Measurements from ENCODE around the gene POLN.

POLN gene

DNA sequence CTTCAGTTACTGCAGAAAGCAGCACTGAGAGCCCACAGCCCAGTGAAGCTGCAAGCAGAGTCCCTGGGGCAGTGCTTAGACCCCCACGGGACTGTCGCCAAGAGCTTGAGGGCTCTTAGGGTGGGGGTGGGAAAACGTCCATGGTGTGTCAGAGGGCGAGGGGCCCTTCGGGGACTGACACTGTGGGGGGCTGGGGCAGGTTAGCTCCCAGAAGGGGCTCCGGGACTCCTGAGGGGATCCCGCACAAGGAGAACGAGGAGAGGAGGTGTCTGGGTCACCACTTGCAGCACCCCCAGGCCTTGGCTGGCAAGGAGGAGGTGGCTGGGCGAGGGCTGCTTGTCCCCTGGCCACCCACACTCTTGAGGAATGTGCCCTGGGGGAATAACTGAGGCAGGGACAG lies 162.0 kb downstream of the POLN start:
- DNase-seq, result peak; percentile 33

DNA sequence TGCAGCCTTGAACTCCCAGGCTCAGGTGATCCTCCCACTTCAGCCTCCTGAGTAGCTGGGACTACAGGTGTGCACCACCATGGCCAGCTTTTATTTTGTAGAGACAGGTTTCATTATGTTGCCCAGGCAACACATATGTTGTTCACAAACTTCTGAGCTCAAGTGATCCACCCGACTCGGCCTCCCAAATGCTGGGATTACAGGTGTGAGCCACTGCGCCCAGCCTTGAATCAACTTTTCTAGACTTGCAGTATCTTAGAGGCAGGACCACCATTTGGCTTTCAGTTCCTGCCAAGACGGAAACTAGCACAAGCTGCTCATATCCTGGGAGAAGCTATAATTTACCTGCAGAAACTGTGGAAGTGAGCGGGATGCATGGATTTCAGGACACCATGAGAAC lies 162.9 kb downstream of the POLN start:
- DNase-seq, result peak; percentile 32

DNA sequence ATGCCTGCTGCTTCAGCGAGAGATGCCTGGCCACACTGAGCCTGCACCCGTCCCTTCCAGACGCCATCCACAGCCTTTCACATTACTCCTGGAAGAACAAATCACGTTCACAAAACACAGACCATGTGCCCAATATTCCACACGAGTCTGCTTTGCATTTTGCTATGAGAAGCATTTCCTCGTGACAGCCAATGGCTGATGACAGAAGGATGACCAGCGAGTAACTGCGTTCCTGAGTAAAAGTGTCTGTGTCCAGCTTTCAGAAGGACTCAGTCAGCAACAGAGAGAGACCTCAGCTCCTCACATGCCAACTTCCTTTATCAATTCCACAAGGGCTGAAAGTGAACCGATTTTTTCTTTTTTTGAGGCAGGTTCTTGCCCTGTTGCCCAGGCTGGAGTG lies 163.3 kb downstream of the POLN start:
- peak; percentile 33 for DNase-seq

DNA sequence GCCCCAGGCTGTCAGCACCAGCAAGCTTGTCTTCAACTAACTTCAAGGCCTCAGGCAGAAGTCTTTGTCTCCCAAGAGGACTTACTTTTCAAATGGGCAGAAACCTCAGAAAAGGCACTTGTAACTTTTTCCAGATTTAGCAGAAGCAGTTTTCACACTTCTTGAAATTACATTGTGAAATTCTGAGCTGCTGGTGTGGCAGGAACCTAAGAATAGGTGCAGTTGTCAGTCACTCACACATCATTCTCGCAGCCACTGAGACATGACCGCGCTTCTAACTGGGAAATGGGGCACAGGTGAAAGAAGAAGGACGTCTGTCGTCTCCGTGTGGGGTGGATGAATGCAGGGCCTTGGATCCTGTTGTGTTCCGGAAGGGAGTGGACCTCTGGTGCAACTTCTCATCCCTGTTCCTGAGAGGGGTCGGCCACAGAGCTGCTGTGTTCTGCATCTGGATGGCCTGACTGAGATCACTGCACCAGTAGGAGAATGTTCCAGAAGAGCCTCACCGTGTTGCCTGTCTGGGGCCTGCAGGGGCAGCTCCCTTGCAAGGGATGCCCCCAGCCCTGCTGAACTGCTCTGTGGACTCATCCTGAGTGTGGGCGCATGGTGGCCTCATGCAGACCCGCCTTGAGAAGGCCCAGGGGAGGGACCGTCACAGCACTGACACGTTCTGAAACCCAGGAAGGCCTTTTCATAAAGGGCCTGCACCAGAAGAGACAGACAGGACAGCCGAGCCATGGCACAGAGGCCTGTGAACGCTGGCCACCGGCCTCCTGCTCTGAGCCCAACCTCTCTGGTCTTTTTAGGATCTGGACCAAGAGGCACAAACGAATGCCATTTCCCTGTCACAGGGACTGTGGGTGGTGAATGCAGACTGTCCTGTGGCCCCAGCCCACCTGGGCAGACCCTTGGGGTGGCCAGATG lies 164.1 kb downstream of the POLN start:
- DNase-seq, result peak; percentile 38

DNA sequence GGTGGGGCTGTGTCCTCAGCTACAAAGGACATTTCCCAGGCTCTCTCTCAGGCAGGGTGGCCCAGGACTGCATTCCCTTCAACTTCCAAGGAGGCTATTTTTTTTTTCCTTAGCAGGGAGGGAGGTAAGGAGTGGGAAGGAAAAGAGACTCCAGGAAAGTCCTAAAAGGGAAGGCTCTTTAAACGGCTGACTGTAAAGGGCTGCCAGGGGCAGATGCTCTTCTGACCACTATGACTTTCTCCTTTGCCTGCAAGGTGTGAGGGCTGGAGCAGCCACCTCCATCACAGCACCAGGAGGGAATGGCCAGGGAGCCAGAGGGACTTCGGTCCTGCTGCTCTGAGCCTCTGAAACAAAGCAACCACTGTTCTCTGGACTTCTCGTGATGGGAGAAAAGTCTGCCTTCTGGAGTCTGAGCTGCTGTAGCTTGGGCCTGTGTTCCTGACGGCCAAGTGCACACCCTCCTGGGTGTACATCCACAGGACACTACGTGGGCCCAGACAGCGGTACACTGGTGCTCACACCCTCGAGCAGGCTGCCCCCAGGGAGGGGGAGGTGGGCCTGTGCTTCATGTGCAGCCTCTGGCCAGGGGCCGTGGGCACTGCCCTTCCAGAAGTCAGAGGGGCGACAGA lies 164.9 kb downstream of the POLN start:
- peak; percentile 63 for DNase-seq

DNA sequence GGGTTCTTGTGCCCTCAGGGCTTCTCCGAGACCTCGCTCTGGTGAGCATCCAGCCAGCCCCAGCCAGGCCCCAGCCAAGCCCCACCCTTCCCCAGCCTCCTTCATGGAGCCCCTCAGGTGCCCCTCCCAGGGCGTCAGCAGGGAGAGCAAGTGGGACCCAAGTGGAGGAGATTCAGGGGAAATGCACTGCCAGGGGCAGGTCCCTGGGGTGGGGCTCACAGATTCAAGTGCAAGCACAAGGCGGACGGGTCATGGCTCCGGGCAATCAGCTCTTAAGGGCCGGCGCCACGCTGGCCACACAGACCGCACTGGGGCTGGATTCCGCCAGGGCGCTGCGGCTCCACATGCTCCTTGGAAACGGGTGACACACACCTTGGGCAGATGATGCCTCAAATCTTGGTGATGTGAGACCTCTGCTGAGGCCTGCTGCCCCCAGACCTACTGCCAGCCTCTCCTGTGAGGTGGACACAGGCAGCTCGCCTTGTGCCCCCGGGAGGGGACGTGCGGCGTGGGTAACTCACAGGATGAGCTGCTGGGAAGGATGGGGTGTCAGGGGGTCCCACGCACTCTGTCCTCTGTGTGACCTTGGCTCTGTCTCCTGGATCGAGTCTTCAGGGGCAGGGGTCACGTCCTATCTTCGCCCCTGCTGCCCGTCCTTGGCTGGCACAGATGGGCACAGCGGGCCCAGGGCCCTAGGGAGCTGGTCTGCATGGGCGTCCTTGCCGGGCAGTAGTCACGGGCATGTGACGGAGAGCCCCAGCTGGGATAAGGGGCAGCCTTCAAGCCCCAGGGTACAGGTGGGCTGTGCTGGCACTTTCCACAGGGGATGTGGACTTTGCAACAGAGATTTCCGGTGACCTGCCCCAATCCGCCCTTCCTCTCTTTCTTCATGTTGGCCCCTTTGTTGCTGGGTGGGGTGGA lies 165.7 kb downstream of the POLN start:
- DNase-seq, result peak; percentile 46

DNA sequence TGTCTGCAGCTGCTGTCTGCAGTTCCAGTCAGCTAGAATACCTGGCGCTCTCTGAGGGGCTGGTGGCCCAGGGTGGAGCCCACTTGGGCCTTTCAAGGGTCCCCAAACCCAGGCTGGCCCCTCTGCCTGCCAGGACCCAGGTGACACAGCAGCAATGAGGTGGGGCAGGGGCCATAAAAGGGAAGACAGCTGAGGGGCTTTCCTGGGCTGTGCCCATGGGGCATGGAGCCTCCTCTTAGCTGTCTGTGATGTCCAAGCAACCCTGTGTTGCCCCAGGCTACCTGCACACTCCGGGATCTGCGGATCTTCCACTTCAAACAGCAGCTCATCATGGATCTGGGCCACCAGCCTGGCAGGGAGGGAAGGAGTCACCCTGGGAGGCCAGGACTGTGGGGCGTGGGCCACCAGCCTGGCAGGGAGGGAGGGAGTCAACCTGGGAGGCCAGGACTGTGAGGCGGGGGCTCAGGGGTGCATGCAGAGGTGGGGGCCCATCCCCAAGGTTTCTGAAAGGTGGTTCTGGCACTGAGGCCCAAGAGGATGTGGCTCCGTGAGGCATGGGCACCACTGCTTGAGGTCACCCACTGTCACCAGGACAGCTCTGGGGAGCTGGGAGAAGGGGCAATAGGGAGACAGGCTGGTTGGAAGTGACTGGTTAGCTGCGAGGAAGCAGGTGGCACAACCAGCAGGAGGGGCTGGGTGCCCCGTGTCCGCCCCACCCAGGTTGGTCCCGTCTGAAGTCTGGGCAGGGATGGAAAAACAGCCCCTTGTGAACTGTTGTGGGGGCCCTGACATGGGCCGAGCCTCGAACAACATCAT lies 166.5 kb downstream of the POLN start:
- peak; percentile 45 for DNase-seq

DNA sequence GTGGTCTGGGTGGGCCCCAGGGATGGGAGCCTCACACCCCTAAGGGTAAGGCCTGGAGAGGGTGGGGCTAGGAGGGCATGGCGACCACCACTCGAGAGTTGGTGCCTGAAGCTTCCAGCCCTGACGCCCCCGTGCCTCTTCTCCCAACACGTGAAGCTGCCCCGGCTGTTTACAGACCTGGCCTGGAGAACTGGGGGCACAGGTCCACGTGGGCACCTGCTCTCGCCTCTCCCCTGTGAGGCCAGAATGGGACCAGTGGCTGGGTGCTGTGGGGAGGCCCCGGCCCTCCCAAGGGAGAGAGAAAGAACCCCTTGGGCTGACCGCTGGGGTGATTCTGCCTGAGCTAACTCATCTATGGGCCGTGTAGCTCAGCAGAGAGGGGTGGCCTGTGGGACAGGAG lies 167.3 kb downstream of the POLN start:
- no peak for DNase-seq

DNA sequence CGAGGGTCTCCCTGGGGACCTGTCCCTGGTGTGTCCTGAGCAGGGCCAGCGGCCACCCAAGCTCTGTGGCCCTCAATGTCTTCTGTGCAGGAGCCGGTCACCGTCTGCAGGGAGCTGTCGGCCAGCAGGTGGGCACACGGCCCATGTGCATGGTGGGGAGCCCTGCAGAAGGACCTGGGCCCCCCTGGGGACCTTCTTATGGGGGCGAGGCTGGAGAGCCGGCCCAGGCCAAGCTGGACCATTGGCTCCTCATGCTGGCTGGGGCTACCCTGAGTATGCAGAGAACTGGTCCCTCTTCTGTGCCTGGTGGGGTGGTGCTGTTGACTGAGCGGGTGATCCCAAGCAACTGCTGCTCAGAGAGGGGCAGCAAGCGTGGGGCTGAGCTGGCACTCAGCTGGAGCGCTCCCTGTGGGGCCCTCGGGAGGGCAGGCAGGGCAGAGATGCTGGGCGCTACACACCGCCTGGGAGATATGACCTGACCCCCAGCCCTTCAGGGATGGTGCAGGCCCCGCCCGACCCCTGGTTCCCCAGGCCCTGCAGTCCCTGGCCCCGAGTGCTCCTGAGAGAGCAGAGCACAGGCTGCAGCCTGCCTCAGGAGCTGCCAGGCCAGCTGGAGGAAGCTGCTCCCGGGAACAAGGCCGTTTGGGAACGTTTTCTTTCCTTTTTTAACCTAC lies 168.0 kb downstream of the POLN start:
- DNase-seq, result no peak

DNA sequence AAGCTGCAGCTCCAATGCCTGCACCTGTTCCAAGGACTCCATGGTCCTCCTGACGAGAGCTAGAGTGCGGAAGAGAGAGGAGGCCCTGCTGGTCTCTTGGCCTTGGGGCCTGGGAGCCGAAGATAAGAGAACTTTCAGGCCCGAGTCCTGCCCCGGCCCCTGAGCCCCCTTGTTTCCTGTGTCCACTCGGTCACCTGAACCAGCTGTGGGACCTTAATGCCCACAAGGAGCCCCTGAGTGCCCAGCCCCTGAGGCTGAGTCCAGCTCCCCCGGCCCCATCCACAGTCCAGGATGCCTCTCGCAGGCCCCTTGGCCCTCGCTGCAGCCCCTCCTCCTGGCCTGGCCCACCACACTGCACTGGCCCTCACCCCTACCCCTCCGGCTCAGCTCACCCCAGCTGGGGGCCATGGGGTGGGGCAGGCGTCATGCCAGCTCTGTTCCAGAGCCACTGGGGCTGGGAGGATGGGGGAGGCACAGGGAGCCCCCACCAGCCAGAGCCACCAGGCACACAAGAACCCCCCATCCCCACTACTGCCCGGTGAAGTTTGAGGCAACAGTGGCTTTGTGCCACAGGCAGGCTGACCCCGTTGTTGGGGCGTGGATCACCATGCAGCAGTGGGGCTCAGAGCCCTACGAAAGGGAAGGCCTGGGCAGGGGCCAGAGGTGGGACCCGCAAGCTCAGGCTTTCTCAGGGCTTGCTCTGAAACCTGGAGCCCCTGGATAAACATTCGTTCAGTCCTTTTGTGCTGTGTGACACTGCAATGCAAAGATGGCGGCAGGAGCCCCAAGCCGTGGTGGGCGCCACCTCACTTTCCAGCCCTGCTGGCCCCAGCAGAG lies 168.7 kb downstream of the POLN start:
- no peak for DNase-seq

DNA sequence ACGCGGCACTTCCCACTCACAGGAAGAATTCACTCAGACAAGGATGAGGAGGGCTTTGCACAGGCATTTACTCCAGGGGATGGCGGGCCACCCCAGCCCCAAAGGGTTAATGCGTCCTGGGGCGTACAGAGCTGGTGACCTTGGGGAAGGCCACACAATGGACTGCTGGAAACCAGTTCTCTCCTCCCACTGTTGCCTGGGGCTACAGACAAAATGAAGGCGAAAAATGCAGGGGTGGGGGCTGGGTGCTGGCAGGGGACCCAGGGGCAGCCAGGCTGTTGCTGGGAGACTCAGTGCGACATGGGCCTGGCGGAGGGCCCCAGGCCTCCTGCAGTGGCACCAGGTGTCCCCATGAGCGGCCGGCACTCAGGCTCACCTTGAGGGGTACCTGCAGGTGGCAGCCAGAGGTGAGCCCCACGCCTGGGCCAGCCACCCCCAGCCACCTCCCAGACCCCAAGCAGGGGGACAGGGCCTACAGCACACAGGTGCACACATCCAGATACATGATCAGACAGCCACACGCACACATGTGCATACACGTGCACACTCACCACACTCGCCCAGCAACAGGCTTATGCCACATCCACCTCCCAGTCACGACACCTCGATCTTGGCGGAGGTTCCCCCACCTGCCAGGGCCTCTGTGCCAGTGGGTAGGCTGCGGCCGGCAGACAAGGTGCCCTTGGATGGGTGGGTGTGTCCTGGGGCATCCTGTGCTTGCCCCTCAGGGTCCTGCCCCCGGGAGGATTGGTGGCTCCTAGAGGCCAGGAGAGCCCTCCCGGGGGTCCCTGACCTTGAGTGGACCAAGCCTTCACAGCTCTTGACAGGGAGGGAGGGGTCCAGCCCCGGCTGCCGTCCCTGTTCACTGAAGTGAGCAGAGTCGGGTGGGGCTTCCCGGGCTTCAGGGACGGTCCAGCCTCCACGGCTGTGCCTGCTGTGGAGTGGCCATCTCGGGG lies 169.7 kb downstream of the POLN start:
- DNase-seq, result no peak

DNA sequence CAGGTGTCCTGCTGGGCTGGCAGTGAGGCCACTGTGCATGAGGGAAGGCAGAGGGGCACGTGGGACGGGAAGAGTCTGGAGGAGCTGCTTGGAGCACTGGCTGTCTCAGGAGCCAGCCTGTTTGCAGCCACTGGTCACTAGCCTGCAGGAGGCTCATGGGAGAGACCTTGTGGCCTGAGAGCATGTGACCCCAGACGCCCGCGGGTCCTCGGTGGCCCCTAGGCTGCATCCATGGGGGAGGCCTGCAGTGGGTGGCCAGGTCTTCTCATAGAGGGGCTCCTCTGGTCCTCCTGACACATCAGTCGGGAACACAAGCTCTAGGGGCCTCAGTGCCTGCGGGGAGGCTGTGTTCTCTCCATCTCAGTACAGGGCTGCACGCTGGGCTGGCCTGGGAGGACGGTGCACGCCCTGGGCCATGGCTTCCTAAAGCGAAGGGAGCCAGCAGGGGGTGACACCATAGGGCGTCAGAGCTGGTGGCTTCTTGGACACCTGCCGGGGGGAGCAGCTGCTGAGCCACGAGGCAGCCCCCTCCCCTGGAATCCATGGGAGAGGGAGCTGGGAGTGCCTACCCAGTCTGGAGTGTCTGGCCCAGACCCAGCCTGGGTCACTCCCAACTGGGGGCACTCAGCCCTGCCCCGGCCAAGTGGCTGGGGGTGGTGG lies 170.5 kb downstream of the POLN start:
- no peak for DNase-seq

DNA sequence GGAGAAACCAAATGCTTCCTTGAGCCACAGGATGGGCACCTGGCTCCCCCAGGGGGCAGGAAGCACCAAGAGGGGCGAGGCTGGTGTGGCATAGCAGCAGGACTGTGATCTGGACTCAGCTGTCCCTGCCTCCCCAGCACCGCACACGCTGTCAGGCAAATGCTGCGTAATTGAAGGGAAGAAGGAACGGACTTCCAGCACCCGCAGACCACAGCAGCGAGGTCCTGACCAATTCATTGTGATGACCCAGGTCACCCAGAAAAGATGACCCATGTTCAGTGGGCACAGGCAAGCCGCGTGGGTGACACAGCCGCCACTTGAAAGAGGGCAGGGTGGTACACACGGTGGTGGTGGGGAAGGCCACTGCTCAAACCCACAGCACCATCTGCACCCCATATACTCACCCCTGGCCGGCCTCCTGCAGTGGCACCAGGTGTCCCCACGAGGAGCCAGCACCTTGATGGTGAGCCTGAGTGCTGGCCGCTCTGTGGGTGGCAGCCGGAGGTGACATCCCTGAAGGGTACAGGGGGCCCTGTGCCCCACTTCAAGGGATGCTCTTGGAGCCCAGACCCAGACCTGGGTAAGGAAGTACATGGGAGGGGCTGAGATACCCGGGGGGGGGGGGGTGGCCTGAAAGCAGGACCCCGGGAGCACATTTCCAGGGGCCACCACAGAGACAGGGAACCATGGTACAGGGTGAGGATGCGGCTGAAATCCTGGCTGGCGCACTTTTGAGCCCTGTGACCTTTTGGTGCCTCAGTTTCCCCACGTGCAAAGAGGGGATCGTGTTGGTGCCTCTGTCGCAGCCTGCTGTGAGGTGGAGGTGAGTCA lies 171.3 kb downstream of the POLN start:
- DNase-seq, result no peak

DNA sequence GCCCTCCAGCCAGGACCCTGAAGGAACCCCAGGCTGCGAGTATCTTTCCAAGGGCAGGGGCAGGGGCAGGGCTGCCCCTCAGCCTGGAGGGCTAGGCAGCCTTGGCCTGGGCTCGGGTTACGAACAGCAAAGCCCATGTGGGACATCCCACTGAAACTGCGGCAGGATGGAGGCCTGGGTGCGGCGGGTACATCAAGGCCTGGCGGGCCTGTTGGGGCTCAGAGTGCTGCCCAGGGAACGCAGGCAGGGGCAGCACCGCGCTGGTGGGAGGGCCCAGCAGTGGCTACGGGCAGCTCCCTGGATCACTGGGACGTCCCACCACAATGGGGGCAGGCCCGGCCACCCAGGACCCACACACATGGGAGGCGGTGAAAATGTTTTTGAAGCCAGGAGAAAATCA lies 171.9 kb downstream of the POLN start:
- DNase-seq, result no peak

DNA sequence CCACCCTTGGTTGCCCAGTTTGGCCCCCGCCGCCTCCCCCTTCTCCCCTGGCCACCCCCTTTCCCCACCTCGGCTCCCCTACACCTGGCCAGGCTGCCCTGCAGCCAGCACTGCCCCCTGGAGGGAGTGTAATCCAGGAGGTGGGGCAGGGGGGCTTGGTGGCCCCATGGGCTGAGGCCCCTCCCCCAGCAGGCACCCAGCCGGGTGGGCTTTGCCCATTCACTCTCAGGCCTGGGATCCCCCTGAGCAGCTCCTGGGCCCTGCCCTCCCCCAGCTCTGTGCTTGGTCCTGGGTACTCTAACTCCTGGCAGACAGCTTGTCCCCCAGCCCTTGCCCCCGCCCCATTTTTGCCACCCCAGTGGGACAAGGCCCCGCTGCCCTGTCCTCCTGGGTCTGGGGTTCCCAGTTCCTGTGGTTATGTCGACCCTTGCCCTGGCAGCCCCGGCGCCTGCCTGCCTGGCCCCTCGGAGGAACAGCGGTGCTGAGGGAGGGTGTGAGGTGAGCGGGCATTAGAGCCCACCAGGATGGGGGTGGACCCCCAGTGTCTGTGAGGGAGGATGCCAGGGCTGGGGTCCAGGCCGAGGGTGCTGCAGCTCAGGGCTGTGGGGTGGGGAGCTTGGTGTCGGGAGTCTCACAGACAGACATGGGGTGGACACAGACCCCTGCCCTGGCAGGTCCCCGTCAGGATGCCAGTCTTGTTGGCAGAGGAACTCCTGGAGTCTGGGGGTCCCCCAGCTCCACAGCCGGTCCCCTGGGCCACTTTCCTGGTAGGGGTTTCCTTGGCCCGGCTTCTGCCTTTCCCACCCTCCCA lies 172.6 kb downstream of the POLN start:
- DNase-seq, result no peak

DNA sequence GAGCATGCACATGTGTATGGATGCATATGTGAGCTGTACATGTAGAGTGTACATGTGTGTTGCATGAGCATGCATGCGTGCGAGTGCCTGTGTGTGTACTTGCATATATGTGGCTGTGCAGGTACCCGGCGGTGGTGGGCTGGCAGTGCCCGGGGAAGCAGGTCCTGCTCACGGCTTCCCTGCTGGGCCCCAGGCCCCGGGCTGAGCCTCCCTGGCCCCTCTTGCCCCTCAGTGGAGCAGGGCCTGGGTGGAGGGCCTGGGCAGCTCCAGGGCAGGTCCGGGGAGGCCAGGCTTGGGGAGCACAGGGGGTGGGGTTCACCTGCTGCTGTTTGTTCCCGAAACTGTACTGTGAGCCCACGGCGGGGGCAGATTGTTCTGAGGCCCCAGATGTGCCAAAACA lies 173.4 kb downstream of the POLN start:
- DNase-seq, result no peak

DNA sequence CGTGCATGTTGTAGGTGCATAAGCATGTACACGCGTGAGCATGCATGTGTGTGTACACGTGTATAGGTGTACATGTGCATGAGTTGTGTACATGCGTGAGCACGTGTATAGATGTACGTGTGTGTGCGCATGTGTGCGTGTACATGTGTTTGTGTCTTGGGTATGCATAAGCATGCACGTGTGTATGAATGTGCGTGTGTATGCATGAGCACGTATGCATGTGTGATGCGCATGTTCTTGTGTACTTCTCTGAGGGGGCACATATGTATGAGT lies 173.8 kb downstream of the POLN start:
- DNase-seq, result no peak

Data from islet precursor cell (in vitro differentiated cells).